HG03025 (cell line): ENCODE data around the gene ZMYND8.

Experiments used
- ATAC-seq: cut with Tn5 transposase; IDR thresholded peaks from one replicate; pipeline ENCODE4 v1.9.1; 2021; ENCODE audit warnings: mild to moderate bottlenecking, moderate library complexity; ENCODE audit not compliant: unreplicated experiment, low FRiP score

ZMYND8 gene

DNA sequence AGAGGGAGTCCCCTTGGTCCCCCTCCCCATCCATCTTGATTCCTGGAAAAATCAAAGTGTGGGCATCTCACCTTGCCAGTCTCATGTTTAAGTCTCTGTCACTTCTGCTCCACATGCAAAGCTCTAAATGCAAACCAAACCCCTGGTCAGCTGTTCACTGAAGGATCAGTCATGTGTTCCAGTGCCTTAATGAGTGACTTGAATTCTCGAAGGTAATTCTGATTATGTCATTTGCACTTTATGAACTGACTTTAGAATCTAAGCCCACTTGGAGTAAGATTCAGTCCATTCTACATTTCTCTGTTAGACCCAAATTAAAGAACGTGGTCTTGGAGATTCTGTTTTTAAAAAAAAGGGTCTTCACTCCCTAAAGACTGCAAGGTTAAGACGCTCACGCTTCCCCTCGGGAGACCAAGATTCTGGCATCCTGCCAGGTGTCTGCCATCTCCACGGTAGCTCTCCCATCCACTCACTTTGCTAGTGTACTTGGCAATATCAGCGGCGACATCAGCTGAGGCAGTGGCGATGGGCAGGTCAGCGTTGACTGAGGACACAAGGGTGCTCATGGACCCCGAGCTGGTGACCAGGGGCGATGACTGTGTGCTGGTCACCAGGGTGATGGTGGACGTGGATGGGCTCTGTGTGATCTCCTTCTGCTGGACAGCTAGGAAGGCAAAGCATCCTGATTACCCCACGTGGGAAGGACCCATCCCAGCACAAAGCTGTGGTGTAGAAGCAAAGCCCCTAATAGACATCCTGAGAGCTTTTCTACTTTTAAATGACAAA is 120.5 kb downstream of the ZMYND8 start:
- no peak for ATAC-seq

DNA sequence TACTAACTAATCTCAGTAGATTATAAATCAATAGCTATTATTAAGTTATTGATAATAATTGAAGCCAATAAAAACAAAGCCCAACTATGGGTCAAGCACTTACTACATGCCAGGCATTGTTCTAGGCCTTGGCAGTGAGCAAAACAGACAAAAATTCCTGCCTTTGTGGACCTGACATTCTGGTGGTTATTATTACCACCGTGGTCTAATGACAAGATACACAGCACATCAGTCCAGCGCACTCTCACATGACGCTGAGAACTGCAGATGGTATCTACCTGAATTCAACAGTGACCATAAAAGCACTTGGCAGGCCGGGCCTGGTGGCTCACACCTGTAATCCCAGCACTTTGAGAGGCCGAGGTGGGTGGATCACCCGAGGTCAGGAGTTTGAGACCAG is 121.4 kb downstream of the ZMYND8 start:
- no peak for ATAC-seq

GRCh38 chr20:47233333-47234188 is 122.9 kb downstream of the ZMYND8 start:
- no peak for ATAC-seq

- ATAC-seq, result no peak
Measured at GRCh38 chr20:47232518-47232917, 124.0 kb downstream of the ZMYND8 start.

- no peak for ATAC-seq
Measured at GRCh38 chr20:47231382-47232039, 125.0 kb downstream of the ZMYND8 start.

GRCh38 chr20:47230811-47231256 is 125.7 kb downstream of the ZMYND8 start:
- ATAC-seq, result no peak

GRCh38 chr20:47228654-47229053 is 127.8 kb downstream of the ZMYND8 start:
- no peak for ATAC-seq

- no peak for ATAC-seq
Measured at GRCh38 chr20:47227576-47227975, 128.9 kb downstream of the ZMYND8 start.

DNA sequence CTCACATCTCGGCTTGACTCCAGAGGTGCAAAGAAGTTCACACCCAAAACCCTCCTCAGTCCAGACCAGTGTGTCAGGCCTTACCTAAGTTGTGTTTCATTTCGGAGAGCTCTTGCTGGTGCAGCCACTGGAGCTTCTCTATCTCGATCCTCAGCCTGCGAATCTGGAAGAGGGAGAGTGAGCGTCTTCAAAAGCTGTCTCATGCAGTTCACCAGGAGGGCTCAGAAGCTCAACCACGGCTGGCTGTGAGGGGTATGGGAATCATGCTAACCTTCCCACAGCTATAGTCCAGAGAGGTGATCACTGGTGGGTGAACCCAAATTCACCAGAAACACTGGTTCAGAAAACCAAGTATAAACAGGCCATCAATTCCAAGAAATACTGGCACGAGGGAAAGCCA is 129.4 kb downstream of the ZMYND8 start:
- ATAC-seq, result no peak

GRCh38 chr20:47225458-47225857 is 131.0 kb downstream of the ZMYND8 start:
- ATAC-seq, result no peak

GRCh38 chr20:47224857-47225256 is 131.6 kb downstream of the ZMYND8 start:
- no peak for ATAC-seq

DNA sequence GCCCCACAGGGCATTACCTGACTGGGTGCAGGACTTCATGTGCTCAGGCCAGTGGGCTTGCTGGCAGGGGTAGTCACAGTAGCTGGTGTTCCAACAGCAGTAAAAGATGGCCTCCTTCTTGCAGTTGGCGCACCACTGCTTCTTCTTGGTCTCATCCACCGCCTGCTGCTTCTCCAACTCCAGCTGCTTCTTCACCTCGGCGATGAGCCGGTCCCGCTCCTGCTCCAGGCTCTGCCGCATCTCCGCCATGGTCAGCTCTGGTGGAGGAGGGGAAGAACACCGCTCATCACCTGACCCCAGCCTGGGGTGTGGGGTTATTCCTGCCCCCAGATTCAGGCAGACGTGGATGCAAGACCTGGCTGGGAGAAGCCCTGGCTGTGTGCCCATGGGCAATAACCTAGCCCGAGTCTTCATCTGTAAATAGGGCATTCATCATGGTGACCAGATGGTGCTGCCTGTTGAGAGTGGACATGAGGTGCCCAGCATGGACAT is 132.2 kb downstream of the ZMYND8 start:
- ATAC-seq, result no peak

- no peak for ATAC-seq
Measured at GRCh38 chr20:47223896-47224295, 132.6 kb downstream of the ZMYND8 start.

GRCh38 chr20:47222468-47223119 is 133.9 kb downstream of the ZMYND8 start:
- ATAC-seq, result no peak

GRCh38 chr20:47221036-47221625 is 135.4 kb downstream of the ZMYND8 start:
- ATAC-seq, result no peak

DNA sequence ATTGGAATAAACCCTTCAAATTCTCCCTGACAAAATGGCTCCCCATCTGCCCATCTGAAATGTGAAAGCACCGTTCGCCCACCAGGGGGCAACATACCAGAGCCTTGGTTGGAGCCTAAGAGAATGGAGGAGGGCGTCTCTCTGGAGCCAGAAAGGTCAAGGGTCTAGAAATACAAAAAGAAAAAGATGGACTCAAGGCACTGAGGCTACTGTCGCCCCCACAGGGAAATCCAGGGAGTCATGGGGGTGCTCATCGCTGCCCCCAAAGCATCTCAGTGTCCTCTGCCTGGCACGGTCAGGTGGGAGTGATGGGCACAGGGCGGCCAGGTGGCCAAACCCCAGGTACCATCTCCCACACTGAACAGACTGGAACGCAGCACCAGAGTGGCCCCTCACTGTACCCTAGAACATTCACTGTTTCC is 136.3 kb downstream of the ZMYND8 start:
- ATAC-seq, result no peak

DNA sequence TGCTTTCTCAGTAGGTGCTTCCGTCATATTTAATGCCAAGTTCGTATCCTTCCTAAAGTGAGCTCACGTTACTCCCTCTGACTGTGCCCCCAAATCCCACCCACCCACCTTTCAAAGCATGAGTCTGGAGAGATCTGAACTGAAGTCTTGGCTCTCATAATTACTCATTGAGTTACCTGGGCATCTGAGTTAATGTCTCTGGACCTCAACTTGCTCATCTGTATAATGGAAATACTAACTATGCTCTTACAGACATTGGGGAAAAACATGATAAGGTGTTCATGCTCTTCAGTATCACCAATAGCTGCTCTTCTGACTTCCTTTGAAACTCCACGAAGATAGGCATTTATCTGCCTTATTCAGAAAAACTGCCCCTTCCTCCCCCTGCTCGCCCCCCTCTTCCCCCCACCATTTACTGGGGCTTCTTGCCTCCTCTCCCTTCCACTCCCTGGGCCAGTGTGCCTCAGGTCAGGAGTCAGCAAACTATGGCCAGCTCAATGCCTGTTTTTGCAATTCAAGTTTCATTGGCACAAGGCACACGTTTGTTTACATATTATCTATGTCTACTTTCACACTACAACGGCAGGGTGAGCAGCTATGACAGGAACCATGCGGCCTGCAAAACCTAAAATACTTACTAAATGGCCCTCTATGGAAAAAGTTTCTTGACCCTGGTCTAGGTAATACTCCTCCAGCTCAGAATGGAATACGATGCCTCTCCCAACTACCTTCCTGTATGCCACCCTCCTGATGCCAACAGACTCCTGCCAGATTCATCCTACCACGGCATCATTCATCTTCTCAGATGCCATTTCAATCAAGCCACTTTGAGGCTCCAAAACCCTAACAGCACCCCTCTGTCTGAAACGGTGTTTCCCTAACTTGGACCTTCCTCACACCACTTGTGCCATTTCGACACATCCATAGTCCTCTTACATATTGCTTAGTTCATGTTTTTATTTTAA is 138.7 kb downstream of the ZMYND8 start:
- ATAC-seq, result no peak

- ATAC-seq, result no peak
Measured at GRCh38 chr20:47216819-47217410, 139.6 kb downstream of the ZMYND8 start.
